Activated T-cell treated with anti-CD3 and anti-CD28 coated beads, Interleukin-2, amount 50 U/mL, for 1 hour (primary cell): ENCODE data around the gene PRG2.

ENCODE experiments used
- DNase-seq: peaks from one replicate; pipeline ENCODE4 v3.0.0-alpha.2; 2020

The PRG2 gene

DNA sequence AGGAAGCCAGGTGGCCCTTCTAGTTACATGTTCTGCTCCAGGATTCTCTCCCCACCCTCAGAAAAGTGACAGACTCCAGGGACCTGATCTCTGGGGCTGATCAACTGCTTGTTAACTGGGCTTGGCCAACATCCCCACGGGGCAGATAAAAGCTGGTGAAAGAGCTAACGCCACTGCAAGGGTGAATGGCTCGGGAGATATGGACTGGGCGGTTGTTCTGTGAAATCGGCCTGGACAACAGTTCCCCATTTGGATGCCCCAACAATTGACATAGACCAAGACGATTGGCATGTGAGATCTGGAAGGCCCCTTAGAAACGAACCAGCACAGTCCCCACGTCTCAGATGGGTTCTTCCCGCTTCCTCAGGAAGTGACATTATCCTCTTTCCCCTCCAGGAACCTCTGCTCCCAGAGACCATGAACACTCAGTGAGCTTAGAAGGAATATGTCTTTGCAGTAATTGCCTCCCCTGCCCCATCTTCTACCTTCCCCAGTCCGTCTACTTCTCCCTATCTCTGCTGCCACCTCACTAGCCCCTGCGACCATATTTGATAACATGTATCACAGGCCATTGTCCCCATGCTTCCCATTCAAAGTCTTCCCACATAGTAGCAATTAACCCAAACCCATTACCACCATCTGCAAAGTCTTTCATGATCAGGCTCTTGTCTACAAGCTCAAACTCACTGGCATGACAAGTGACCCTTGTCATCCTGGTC, 5.6 kb upstream of the PRG2 start:
- no peak for DNase-seq

DNA sequence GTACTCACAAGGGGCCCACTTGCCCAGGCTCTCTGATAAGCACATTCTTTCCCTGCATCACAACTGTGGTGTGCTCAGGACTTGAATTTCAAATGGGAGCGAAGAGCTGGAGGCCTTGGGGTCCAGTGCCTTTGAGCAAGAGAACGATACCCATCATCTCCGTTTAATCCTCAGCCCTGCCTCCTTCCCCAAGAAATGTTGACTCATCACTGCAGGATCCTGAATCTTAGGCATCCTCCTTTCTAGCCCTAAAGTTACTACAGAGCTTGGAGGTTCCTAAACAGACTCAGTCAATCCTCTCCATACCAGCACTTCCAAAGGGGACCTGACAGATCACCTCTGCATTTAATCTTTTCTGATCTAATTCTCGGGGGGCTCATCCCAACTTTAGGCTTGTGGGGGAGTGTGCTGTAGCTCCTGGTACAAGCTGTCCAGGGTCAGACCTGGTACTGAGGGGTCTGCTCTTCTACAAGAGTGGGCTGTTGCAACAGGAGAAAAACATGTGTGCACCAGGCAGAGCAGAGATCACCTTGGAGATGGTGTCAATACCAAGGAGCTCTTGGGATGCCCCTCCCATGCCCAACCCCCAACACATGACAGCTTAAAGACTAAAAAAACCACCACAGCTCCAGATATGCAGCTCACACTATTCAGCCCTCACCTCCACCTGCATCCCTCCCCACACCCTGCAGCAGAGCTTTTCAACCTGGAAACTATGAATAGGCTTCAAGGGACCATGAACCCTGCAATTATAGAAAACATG, 3.9 kb upstream of the PRG2 start:
- DNase-seq: no peak

DNA sequence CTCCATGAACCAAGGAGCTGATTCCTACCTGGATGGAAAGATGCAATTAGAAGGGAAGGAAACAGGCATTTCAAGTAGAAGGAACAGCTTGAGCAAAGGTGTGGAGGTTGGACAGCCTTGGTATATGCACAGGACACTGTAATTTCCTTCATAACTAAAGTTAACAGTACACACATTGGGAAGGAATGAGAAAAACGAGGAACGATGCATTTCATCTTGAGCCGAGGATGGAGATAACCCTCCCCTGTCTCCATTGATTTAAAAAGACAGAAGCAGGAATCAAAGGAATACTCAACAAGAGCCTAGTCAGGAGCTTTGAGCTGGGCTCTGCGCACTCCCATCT, 2.3 kb upstream of the PRG2 start:
- DNase-seq: no peak

DNA sequence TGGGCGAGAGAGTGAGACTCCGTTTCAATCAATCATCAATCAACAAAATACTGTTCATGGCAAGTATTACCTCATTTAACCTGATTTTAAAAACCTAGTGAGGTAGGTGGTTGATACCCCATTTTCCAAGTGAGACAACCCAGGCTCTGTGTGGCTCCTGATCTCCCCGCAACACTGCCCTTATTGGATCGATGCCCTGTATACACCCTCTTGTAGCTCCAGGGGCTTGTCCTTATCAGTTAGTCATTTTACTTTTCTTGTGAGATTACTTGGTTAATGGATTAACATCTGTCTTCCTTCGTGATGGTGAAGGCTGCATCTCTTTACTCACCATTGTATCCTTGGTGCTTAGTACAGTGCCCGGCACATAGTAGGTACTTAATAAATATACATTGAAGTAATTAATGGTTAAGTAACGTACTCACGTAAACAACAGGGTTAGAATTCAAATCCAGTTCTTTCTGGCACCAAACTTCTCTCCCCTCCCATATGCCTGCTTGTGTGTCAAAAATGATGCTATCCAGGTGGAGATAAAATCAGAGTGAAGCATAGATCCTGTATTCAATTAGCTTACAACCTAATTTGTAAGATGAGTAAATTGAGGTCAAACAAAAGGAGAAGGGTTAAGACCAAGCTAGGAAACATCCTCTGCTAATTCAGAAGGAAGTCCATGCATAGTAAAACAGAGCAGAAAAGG, 1.8 kb upstream of the PRG2 start:
- no peak for DNase-seq

DNA sequence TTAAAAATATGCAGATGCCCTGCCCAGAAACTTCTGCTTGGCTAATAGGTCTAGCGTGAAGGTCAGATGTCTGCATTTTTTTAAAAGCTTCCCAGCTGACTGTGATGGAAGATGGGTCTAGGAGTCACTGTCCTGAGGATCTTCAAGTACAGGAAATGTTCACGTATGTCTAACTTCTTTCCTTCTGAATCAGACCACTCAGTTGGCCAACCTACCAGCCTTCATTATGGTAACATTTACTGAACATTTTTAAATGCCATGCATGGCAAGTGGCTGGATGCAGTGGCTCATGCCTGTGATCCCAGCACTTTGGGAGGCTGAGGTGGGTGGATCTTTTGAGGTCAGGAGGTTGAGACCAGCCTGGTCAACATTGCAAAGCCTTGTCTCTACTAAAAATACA, 1.1 kb upstream of the PRG2 start:
- no peak for DNase-seq

DNA sequence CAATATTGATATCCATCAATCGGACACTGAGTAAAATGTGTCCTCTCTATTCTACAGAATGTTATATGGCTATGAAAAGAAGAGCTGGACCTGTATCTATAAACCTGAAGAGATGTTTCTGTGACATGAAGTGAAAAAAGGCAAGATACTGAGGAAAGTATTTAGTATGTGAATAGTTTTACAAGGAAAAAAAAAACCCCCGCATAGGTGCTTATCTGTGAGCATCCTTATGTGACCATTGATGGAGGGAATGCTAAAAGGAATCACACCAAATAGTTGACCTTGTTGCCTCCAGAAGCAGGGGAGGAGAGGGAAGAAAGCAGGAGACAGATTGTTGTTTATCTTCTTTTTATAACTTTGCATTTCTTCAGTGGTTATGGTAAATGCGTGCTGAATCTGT, 661 bp upstream of the PRG2 start:
- DNase-seq: no peak

DNA sequence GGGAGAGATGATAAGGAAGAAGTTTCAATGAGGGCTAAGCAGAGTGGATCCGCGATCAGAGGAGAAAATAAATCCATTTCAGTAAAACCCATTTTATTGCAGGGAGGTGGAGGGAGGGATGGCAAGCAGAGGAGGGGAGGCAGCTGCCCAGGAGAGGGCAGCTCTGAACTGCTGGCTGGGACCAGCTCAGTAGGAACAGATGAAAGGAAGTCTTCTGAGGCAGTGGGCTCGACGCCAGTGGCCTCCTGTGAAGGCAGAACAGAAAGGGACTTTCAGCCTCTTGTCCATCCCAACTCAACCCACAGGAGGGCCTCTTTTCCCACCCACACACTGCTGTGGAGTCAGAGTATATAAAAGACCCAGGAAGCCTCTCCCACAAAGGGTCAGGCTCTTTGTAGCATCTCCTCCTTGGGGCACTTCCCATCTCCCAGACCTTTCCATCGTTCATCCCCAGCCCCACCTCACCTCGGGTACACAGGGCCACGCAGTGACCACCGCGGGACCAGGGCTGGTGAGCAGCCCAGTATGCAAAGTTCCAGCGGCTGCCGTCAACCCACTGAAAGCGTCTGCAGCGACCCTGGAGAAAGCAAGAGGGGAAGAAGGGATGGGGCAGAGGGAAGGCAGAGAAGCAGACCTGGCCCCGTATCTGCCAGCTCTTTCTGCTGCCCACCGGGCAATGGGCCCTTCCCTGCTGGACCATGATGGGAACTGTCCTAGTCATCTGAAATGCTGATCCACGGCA, 3.0 kb downstream of the PRG2 start:
- DNase-seq: no peak

DNA sequence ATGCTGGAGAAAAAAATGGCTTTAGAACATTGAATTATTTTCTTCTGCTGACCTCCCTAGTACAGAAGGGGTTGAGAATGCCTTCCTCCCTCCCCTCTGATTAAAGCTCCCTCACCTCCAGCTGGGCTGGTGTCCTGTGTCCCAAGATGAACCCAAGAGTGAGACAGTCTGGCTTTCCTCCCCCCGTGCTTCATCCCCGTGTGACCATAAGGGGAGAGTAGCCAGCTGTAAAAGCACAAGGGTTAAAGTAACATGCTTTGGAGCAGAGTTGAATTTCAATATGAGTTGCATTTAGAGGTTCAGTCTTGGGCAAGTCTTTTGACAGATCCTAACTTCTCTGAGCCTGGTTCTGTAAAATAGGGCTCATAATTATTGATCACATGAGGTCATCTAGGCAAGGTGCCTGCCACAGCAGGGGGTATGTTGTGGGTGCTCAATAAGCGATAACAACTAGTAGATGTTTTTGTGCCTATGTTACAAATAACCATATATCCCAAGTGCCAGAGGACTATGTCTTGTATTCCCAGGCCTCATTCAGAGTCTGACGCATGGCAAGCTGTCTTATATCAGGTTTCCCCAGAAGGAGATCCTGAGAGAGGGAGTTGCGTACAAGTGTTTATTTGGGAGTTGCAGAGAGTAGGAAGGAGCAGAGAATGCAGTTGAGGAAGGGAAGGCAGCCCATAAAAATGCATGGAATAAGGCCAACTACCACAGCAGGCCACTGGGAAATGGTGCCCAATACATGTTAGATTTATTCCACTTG, 4.1 kb downstream of the PRG2 start:
- no peak for DNase-seq

DNA sequence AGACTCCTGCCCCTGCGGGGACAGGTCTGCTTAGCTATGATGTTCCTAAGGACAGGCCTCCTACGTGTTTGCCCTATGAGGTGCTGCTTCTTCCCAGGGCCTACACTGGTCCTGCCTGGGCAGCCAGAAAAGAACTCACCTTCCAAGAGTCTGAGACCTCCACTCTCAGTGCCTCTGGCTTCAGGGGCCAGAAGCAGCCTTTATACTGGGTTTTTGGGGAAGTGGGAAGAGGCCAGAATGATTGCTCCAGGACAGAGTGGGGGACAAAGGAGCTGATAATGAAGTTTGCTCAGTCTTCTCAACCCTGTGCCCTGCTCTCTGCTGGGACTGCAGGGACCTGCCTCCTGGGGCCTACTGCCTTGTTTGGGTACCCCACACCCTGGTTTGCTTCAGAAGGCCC, 9.5 kb downstream of the PRG2 start, which contains the start of gene PRG3:
Gene PRG3 (minus strand): TSS at position 176 of the 400 bp plus-strand sequence. CDS start 442 bp downstream, outside the sequence.
- DNase-seq: no peak

DNA sequence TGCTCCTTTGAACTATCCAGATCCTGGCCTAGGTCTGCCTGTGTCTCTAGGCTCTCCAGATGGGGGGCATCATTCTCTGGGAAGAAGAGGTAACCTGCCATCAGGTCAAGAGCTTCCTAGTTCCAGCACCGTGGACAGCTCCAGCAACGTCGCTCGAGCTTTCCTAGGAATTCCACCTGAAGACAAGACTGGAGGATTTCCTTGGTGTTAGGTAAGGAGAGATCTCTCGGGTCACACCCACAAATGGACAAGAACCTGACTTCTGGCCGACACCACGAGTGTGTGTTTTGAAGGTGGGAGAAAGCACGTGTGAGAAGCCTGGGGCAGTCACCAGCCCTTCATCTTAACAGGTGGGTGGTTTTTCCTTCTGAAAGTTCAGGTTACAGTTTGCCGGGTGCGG, 10.7 kb downstream of the PRG2 start:
- DNase-seq: no peak

DNA sequence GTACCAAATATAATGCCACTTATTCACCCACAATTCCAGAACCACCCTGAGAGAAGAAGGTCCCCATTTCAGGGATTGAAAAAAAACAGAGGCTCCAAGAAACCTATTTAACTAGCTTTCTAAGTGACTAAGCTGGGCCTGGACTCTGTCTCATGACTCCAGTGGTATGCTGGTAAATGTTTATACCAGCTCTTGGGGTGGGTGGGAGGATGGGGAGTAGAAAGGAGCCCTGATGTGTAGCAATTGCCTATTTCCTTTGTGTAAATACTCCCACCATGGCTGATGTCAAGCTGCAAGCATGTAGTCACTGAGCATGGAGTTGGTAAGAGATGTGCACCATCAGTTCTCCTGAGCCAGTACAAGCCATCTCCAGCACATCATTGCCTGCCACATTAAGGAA, 12.3 kb downstream of the PRG2 start:
- no peak for DNase-seq

DNA sequence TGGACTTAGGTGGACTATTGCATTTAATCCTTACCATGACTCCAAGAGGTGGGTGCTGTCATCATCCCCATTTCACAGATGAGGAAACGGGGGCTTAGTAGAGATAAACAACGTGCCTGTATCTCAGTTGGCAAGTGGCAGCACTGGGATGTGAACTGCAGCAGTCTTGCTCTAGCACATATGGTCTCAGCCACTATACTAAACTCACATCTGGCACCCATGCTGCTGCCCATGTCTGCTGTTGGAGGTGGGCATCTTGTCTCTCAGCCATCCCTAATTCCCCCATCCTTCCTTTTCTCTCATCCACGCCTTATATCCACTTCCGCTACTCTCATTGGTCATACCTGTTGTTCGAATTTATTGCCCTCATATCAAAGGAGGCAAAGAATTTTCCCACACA, 13.3 kb downstream of the PRG2 start:
- no peak for DNase-seq

DNA sequence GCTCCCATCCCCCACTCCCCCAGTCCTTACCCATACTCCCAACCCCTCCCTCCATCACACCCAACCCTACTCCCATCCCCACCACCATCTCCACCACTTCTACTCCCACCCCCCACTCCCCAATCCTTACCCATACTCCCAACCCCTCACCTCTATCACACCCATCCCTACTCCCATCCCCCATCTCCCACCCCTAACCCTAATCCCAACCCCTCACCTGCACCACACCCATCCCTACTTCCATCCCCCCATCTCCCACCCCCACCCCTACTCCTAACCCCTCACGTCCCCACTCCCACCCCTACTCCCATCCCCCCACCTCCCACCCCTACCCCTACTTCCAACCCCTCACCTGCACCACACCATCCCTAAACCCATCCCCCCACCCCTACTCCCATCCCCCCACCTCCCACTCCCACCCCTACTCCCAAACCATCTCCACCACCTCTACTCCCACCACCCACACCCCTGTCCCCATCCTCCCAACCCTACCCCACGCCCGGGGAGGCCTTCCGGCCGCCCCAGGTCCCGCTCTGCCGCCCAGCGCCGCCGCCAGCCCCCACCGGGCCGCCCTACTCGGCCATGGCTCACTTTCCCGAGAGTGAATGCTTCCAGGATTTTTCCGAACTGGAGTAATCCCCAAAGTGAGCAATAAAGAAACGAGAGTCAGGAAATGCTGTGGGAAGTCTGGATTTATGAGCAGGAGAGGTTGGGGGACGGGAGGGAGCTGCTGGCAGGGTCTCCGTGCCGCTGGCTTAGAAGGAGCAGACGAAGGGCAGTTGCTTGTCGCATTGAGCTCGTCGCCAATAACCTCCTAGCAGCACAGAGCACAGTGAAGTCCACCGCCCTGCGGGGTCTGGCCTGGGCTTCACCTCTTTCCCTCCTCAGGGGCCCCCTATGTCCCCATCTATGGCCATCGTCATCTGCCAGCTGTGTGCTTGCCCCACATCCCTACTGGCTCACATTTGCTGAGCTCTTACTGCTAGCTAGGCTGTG, 14.1 kb downstream of the PRG2 start:
- no peak for DNase-seq

DNA sequence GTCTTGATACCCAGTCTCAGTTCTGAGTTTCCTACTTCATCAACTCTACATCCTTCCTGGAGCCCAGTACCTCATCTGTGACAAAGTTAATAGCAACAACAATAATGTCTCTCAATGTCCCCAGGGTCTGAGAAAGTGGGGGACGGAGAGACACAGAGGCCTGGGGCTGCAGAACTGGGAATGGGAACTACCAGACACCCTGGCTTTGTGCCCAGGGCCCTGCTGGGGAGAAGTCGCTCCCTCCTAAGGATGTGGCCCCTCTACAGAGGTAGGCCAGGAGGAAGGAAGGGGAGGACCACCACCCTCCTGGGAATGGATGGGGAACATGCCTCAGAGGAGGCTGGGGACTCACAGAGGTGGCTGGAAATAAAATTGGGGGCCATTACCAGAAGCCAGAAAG, 15.0 kb downstream of the PRG2 start:
- no peak for DNase-seq

DNA sequence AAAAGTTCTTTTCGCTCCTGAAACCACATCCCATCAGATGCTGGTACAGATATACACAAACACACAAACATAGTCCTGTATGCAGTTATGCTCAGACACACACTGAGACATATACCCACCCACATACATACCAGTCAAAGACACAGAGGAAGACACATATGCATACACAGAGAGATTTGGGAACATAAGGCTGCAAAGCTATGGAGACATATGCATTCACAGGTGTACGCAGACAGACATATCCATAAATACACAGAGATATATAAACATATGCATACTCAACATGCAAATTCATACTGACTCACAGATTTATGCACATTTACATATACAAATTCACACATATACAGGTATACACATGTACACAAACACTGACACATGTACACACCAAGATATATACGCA, 15.5 kb downstream of the PRG2 start:
- DNase-seq: no peak

DNA sequence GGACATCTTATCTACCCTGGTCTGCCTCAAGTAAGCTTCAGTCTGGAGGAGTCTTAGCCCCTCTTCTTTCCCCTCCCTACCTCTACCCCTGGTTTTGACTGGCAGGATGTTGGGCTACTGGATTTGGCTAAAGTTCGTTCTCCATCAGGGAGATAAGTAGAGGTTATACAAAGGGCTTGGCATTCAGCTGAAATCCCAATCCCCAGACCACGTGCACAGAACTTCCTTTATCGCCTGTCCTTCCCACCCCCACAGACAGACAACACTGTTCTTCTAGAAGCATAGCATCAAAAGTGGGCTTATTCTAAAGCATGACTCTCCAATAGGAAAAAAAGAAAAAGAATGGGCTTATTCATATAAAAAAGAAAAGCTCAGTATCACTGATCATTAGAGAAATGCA, 17.3 kb downstream of the PRG2 start:
- DNase-seq: no peak

DNA sequence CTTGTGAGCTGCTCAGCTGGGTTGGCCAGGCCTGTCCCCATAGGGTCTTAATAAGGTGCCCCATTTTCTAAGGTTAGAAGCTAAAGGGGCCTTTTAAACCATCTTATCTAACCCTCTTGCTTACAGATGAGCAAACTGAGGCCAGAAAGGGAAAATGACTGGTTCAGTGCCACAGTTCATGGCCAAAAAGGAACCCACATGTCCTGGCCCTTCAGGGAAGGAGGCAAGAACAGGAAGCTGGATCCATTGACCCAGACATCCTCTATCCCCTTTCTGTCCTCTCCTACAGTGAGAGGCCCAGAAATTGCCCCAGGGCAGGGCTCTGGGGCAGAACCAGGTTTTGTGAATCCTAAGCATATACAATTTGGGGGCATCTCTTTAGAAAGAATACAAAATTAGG, 19.5 kb downstream of the PRG2 start:
- no peak for DNase-seq

DNA sequence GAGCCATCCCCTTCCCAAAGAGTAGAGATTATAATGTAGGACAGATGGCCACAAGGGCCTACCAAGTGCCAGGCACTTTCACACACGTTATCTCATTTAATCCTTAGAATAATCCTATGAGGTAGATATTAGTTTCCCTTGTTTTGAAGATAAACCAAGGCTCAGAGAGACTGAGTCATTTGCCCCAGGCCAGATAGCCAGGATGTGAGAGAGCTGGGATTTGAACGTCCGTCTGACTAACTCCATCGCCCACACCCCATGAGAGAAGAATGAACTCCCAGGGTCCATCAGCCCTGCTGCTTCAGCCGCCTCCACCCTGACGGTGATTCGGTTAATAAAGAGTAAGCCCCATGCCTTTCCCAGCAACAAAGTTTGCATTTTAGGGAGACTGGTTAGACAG, 20.2 kb downstream of the PRG2 start:
- DNase-seq: no peak

DNA sequence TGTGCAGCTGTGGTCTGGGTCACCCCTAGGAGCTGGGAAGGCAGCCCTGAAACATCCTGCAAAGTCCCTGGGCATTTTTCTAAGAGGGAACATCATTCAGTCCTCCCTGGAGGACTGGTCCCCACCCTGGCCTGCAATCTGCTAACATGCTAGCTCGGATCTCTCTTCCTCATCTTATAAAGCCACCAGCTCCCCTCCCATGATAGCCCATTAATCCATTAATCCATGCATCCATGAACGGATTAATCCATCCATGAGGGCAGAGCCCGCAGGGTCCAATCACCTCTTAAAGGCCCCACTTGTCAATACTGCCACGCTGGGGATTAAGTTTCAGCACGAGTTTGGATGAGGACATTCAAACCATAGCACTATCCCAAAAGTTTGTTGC, 21.6 kb downstream of the PRG2 start:
- no peak for DNase-seq

DNA sequence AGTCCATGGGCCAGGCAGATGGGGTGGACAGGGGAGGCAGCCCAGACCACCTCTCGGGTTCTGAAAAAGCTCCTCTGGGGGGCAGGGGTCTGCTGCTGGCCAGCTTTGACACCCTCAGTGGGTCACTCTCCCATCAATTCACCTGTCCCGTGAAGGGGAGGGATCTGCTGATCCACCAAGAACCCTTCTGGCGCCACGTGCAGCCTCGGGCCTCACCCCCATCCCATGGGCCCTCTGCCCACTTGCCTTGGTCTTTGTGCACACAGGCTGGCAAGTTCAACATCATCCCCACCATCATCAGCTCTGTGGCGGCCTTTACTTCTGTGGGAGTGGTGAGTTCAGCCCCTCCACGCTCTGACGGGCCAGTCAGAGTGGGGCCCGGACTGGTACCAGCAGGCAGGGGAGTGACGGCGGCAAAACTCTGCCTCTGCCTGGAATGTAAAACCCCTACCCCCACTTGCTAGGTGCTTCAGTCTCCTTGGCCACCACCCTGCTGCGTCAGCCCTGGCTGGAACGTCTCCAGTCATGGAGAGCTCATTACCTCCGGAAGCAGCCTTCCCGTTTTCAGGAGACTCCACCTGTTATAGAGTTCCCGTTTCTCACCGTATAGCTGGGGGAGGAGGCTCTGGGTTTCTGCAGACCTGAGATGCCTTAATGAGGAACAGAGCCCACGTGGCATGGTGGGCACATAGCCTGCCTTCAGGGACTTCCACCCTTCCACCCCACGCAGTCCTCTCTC, 22.2 kb downstream of the PRG2 start:
- DNase-seq: no peak
